ENCODE data around the gene CHADL. TPM values are rescaled to one million over a fixed set of nuclear protein-coding genes. Genes with fewer than 3 reads are reported as not detected.

Gene CHADL
- total RNA-seq, 1 donor from 2014 or later: 3.7 TPM

DNA sequence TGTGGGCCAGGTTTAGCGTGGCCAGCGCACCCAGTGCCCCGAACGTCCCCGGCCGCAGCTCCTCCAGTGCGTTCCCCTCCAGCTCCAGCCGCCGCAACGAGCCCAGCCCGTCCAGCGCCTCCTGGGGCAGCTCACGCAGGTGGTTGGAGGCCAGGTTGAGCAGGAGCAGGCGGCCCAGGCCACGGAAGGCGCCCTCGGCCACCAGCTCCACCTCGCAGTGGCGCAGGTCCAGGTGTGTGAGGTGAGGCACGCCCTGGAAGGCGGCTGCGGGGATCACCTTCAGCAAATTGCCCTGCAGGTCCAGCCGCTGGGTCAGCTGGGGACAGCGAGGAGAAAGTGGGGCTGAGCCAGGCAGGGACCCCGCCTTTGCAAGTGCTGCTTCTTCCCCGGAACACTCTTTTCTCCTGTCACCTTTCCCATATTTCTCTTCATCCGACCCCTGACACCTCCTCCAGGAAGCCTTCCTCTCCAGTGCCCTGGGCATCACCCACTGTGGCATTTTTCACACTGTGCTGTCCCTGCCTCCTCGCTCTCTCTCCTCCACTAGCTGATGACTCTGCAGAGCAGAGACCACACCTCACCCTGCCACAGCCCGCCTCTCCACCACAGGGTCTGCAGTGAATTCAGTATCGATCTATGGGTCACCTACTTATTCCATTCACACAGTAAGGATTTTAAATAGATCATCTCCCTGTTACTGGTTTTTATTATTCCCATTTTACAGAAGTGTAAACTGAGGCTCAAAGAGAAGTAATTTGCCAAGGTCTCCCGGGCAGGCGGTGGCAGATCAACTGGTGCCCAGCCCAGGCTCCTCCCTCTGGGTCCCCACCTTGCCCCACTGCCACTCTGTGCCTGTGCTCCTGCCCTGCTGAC lies 1.9 kb downstream of the CHADL start:
- DNase-seq (ENCODE audit: extremely low spot score in 2 of 2): no peak
- no peaks in the 10 kb centered on the region for H3K36me3 ChIP-seq
- intact Hi-C loops (cut with DNase I): no loop called here
- H3K4me3 ChIP-seq: peak overlapping the region; percentile 44 to 53
- H3K27me3 ChIP-seq: no peaks in the 10 kb centered on the region
- H3K27ac ChIP-seq: no peak overlapping the region
- H3K9me3 ChIP-seq: no peaks in the 10 kb centered on the region
- no peak for TF ChIP-seq POLR2AphosphoS5 (IDR thresholded peaks at IDR 0.05; ENCODE audit: insufficient read depth in 1 of 2, low read depth in 1 of 2)
- no peak for TF ChIP-seq CTCF (IDR thresholded peaks at IDR 0.05)
- TF ChIP-seq POLR2A (IDR thresholded peaks at IDR 0.05): no peak
- peaks cover 23% of the 10 kb centered on the region for H3K4me1 ChIP-seq

DNA sequence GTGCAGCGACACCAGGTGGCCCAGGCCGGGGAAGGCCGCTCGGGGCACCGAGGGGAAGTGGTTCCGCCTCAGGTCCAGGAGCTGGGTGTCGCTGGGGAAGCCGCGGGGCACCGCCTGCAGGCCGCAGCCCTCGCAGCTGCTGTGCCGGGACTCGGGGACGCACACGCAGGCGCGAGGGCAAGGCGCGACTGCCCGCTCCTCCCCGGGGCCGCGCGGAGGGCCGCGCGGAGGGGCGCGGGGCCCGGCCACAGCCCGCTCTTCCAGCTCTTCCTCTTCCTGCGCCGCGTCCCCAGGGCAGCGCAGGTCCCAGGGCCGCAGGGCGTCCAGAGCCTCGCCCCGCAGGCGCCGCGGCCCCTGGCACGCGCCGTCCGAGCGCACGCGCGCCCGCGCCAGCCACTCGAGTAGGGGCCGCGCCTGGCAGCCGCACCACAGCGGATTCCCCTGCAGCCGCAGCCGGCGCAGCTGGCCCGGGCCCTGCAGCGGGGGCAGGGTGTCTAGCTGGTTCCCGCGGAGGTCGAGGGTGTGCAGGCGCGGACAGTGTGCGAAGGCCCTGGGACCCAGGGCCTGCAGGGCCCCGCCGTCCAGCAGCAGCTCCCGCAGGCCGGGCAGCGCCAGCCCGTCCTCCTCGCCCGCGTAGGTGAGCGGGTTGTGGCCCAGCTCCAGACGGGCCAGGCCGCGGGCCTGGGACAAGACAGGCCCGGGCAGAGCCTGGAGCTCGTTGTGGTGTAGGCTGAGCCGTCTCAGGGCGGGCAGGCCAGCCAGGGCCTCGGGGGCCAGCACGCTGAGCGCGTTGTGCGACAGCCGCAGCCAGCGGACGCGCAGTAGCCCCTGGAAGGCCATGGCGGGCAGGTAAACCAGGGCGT lies 2.8 kb downstream of the CHADL start:
- Histone ChIP-seq H3K36me3 (no peaks in the 10 kb centered on the region), H3K9me3 (no peaks in the 10 kb centered on the region), H3K4me3 (peak overlapping the region; percentile 44 to 53), H3K27me3 (no peaks in the 10 kb centered on the region), H3K27ac (no peak overlapping the region), H3K4me1 (peaks cover 23% of the 10 kb centered on the region)
- intact Hi-C loops (cut with DNase I): no loop called here
- no peak for DNase-seq (ENCODE audit: extremely low spot score in 2 of 2)
- TF ChIP-seq CTCF (IDR thresholded peaks at IDR 0.05) (peak in 1 of 3 experiments; percentile 52), POLR2A (IDR thresholded peaks at IDR 0.05) (no peak), POLR2AphosphoS5 (IDR thresholded peaks at IDR 0.05; ENCODE audit: insufficient read depth in 1 of 2, low read depth in 1 of 2) (no peak)

DNA sequence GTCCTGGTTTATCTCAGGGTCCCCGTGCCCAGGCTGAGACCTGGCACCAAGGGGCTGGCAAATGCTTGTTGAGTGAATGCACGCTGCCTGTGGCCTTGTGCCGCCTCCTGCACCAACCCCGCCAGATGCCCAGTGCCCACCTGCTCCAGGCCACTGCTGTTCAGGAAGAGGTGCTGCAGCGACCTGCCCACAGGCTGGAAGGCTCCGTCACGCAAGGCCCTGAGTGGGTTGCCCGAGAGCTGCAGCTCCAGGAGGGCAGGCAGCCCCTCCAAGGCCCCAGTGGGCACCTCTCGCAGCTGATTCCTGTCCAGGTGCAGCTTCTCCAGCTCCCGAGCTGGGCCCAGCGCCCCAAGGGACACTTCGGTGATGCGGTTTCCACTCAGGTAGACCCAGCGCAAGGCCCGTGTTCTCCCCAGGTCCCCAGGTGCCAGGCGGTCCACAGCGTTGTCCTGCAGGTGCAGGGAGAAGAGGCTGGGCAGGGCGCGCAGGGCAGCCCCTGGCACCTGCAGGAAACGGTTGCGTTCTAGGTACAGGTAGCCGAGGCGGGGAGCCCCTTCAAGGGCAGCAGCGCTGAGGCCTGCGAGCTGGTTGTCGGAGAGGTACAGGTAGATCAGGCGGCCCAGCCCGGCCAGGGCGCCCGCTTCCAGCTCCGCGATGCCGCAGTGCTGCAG lies 3.6 kb downstream of the CHADL start:
- H3K27ac ChIP-seq: no peak overlapping the region
- peaks cover 23% of the 10 kb centered on the region for H3K4me1 ChIP-seq
- no peak for DNase-seq (ENCODE audit: extremely low spot score in 2 of 2)
- H3K36me3 ChIP-seq: no peaks in the 10 kb centered on the region
- intact Hi-C loops (cut with DNase I): no loop called here
- peak overlapping the region; percentile 44 to 53 for H3K4me3 ChIP-seq
- TF ChIP-seq POLR2AphosphoS5 (IDR thresholded peaks at IDR 0.05; ENCODE audit: insufficient read depth in 1 of 2, low read depth in 1 of 2) (no peak), POLR2A (IDR thresholded peaks at IDR 0.05) (no peak), CTCF (IDR thresholded peaks at IDR 0.05) (no peak)
- no peaks in the 10 kb centered on the region for H3K9me3 ChIP-seq
- no peaks in the 10 kb centered on the region for H3K27me3 ChIP-seq

GRCh38 chr22:41234815-41235695 lies 5.7 kb downstream of the CHADL start:
- Histone ChIP-seq H3K4me1 (peaks cover 23% of the 10 kb centered on the region), H3K4me3 (no peak overlapping the region), H3K9me3 (no peaks in the 10 kb centered on the region), H3K27me3 (no peaks in the 10 kb centered on the region), H3K27ac (no peak overlapping the region), H3K36me3 (no peaks in the 10 kb centered on the region)
- intact Hi-C loops (cut with DNase I): no loop called here
- DNase-seq (ENCODE audit: extremely low spot score in 2 of 2): no peak
- TF ChIP-seq POLR2AphosphoS5 (IDR thresholded peaks at IDR 0.05; ENCODE audit: insufficient read depth in 1 of 2, low read depth in 1 of 2): no peak
- TF ChIP-seq CTCF (IDR thresholded peaks at IDR 0.05): no peak
- no peak for TF ChIP-seq POLR2A (IDR thresholded peaks at IDR 0.05)
